ENCODE measurements around the gene FAM81B. TPM values are rescaled to one million over a fixed set of nuclear protein-coding genes. Genes with fewer than 3 reads are reported as not detected.
"Not testable (repeated sequence)": the region's sequence is repeated elsewhere in the genome, so short reads cannot be mapped to it uniquely, and the experiment has no call there.

The FAM81B gene
- total RNA-seq, 4 donors from 2014 or later, result not detected

GRCh38 chr5:95384485-95385213 lies 6.5 kb upstream of the FAM81B start:
- H3K27me3 ChIP-seq, result no peaks in the 10 kb centered on the region
- 64% methylated on average over 5 of the region's 5 CpGs for WGBS
- intact Hi-C loops (cut with DNase I), result no loop called here
- no peaks in the 10 kb centered on the region for H3K4me1 ChIP-seq
- no peak for TF ChIP-seq POLR2AphosphoS5 (IDR thresholded peaks at IDR 0.05)
- no peak for TF ChIP-seq CTCF (IDR thresholded peaks at IDR 0.05)
- TF ChIP-seq POLR2A (IDR thresholded peaks at IDR 0.05; ENCODE audit: low read depth), result no peak
- no peak for TF ChIP-seq EP300 (IDR thresholded peaks at IDR 0.05)
- DNase-seq (ENCODE audit: extremely low spot score), result no peak
- H3K36me3 ChIP-seq, result no peaks in the 10 kb centered on the region
- no peak overlapping the region for H3K27ac ChIP-seq (replicated peaks in 1 of 4)
- H3K4me3 ChIP-seq, result no peak overlapping the region
- no peaks in the 10 kb centered on the region for H3K9me3 ChIP-seq

GRCh38 chr5:95385334-95385733 lies 5.8 kb upstream of the FAM81B start:
- no peak for TF ChIP-seq CTCF (IDR thresholded peaks at IDR 0.05)
- no peak for TF ChIP-seq EP300 (IDR thresholded peaks at IDR 0.05)
- no peak for TF ChIP-seq POLR2AphosphoS5 (IDR thresholded peaks at IDR 0.05)
- TF ChIP-seq POLR2A (IDR thresholded peaks at IDR 0.05; ENCODE audit: low read depth), result no peak
- H3K9me3 ChIP-seq, result no peaks in the 10 kb centered on the region
- no peaks in the 10 kb centered on the region for H3K36me3 ChIP-seq
- WGBS, result 100% methylated on average over 1 of the region's 1 CpG
- DNase-seq (ENCODE audit: extremely low spot score), result no peak
- H3K27me3 ChIP-seq, result no peaks in the 10 kb centered on the region
- H3K4me3 ChIP-seq, result no peak overlapping the region
- intact Hi-C loops (cut with DNase I), result no loop called here
- no peaks in the 10 kb centered on the region for H3K4me1 ChIP-seq
- no peak overlapping the region for H3K27ac ChIP-seq (replicated peaks in 1 of 4)

GRCh38 chr5:95391965-95392364 lies 799 bp downstream of the FAM81B start:
- H3K9me3 ChIP-seq; intact Hi-C loops (cut with DNase I); DNase-seq (ENCODE audit: extremely low spot score); H3K4me3 ChIP-seq; H3K4me1 ChIP-seq; H3K36me3 ChIP-seq; H3K27ac ChIP-seq (replicated peaks in 1 of 4); H3K27me3 ChIP-seq: not testable (repeated sequence)
- WGBS, result 86% methylated on average over 3 of the region's 3 CpGs

- Histone ChIP-seq H3K4me1 (no peaks in the 10 kb centered on the region), H3K27me3 (no peaks in the 10 kb centered on the region), H3K27ac (replicated peaks in 1 of 4) (no peak overlapping the region), H3K4me3 (no peak overlapping the region), H3K36me3 (no peaks in the 10 kb centered on the region), H3K9me3 (no peaks in the 10 kb centered on the region)
- 0% methylated on average over 1 of the region's 1 CpG for WGBS
- TF ChIP-seq POLR2A (IDR thresholded peaks at IDR 0.05; ENCODE audit: low read depth) (no peak), POLR2AphosphoS5 (IDR thresholded peaks at IDR 0.05) (no peak), CTCF (IDR thresholded peaks at IDR 0.05) (no peak), EP300 (IDR thresholded peaks at IDR 0.05) (no peak)
- intact Hi-C loops (cut with DNase I), result no loop called here
- no peak for DNase-seq (ENCODE audit: extremely low spot score)
Measured at GRCh38 chr5:95392593-95393182, 1.5 kb downstream of the FAM81B start.

- 100% methylated on average over 1 of the region's 1 CpG for WGBS
Measured at GRCh38 chr5:95393279-95393678, 2.1 kb downstream of the FAM81B start.

More at GRCh38 chr5:95393279-95393678, 2.1 kb downstream of the FAM81B start:
- no peak overlapping the region for H3K4me3 ChIP-seq
- H3K9me3 ChIP-seq, result no peaks in the 10 kb centered on the region
- H3K36me3 ChIP-seq, result no peaks in the 10 kb centered on the region
- intact Hi-C loops (cut with DNase I), result no loop called here
- H3K4me1 ChIP-seq, result no peaks in the 10 kb centered on the region
- no peaks in the 10 kb centered on the region for H3K27me3 ChIP-seq
- H3K27ac ChIP-seq (replicated peaks in 1 of 4), result no peak overlapping the region
- no peak for TF ChIP-seq POLR2A (IDR thresholded peaks at IDR 0.05; ENCODE audit: low read depth)
- DNase-seq (ENCODE audit: extremely low spot score), result no peak

Measured in esophagus muscularis mucosa (tissue), 4 donors.